GM18502 (cell line): ENCODE data around the gene TLR10.
"Not testable (repeated sequence)": the region's sequence is repeated elsewhere in the genome, so short reads cannot be mapped to it uniquely, and the experiment has no call there.

Source experiments
- ATAC-seq: cut with Tn5 transposase; IDR thresholded peaks from one replicate; pipeline ENCODE4 v1.9.1; 2021; ENCODE audit warnings: mild to moderate bottlenecking; ENCODE audit not compliant: unreplicated experiment, poor library complexity

Gene TLR10

GRCh38 chr4:38769441-38769840 lies 13.3 kb downstream of the TLR10 start:
- peak; percentile 19 for ATAC-seq

GRCh38 chr4:38768968-38769394 lies 13.8 kb downstream of the TLR10 start:
- ATAC-seq = peak; percentile 56

- ATAC-seq = not testable (repeated sequence)
Observed at GRCh38 chr4:38766940-38767339, 15.8 kb downstream of the TLR10 start.

- ATAC-seq = no peak
Observed at GRCh38 chr4:38765382-38765781, 17.4 kb downstream of the TLR10 start.

- ATAC-seq = no peak
Observed at GRCh38 chr4:38764277-38764676, 18.5 kb downstream of the TLR10 start.

- peak; percentile 40 for ATAC-seq
Observed at GRCh38 chr4:38762560-38762959, 20.2 kb downstream of the TLR10 start.

GRCh38 chr4:38759790-38760122 lies 23.0 kb downstream of the TLR10 start:
- ATAC-seq = no peak

GRCh38 chr4:38759113-38759789 lies 23.5 kb downstream of the TLR10 start:
- no peak for ATAC-seq

GRCh38 chr4:38757945-38758600 lies 24.7 kb downstream of the TLR10 start:
- ATAC-seq = no peak

GRCh38 chr4:38752941-38753806 lies 29.6 kb downstream of the TLR10 start:
- no peak for ATAC-seq

GRCh38 chr4:38752372-38752940 lies 30.3 kb downstream of the TLR10 start:
- ATAC-seq = peak; percentile 97

- no peak for ATAC-seq
Observed at GRCh38 chr4:38751341-38752010, 31.3 kb downstream of the TLR10 start.

- no peak for ATAC-seq
Observed at GRCh38 chr4:38749336-38749735, 33.5 kb downstream of the TLR10 start.

- ATAC-seq = no peak
Observed at GRCh38 chr4:38747629-38748028, 35.2 kb downstream of the TLR10 start.

- no peak for ATAC-seq
Observed at GRCh38 chr4:38745881-38746280, 36.9 kb downstream of the TLR10 start.

GRCh38 chr4:38743866-38744265 lies 38.9 kb downstream of the TLR10 start:
- no peak for ATAC-seq

- no peak for ATAC-seq
Observed at GRCh38 chr4:38740303-38740702, 42.5 kb downstream of the TLR10 start.

- no peak for ATAC-seq
Observed at GRCh38 chr4:38738940-38739803, 43.6 kb downstream of the TLR10 start.

GRCh38 chr4:38735870-38736269 lies 46.9 kb downstream of the TLR10 start:
- ATAC-seq = no peak
